Loucy (cell line): ENCODE measurements around the gene NLGN4Y.

Experiments used
- H2AFZ ChIP-seq: fragments of 200-600 bp; sonication (generic); 2 replicates; pipeline ENCODE4 v1.6.0; 2016; ENCODE audit warnings: antibody characterized with exemption, mild to moderate bottlenecking, low read length, moderate library complexity
- H3F3A ChIP-seq: fragments of 200-600 bp; 2 replicates; pipeline ENCODE4 v1.6.0; 2016; ENCODE audit warnings: antibody characterized with exemption, low read depth, mild to moderate bottlenecking
- H3K27me3 ChIP-seq: fragments of 200-600 bp; sonication (generic); 2 replicates; pipeline ENCODE4 v1.6.1; 2014; ENCODE audit warnings: low read length, mild to moderate bottlenecking; ENCODE audit not compliant: insufficient read depth, poor library complexity, severe bottlenecking
- H3K36me3 ChIP-seq: fragments of 200-600 bp; sonication (generic); 2 replicates; pipeline ENCODE4 v1.6.1; 2016; ENCODE audit warnings: low read length; ENCODE audit not compliant: insufficient read depth
- H3K4me1 ChIP-seq: fragments of 200-600 bp; sonication (generic); 2 replicates; pipeline ENCODE4 v1.5.1; 2014; ENCODE audit warnings: low read length, mild to moderate bottlenecking; ENCODE audit not compliant: insufficient read depth, poor library complexity, severe bottlenecking
- H3K4me2 ChIP-seq: fragments of 200-600 bp; sonication (generic); 2 replicates; pipeline ENCODE4 v1.6.0; 2014; ENCODE audit warnings: antibody characterized with exemption, low read length, low read depth, mild to moderate bottlenecking; ENCODE audit not compliant: poor library complexity, severe bottlenecking
- H3K4me3 ChIP-seq: fragments of 200-600 bp; sonication (generic); 2 replicates; pipeline ENCODE4 v1.5.1; 2014; ENCODE audit warnings: low read length, mild to moderate bottlenecking, mixed read lengths; ENCODE audit not compliant: poor library complexity, severe bottlenecking
- H3K79me2 ChIP-seq: fragments of 200-600 bp; sonication (generic); 2 replicates; pipeline ENCODE4 v1.6.1; 2014; ENCODE audit warnings: low read length; ENCODE audit not compliant: insufficient read depth
- H3K9ac ChIP-seq: fragments of 200-600 bp; sonication (generic); 2 replicates; pipeline ENCODE4 v1.6.0; 2014; ENCODE audit warnings: mild to moderate bottlenecking, low read depth, low read length, moderate library complexity; ENCODE audit not compliant: poor library complexity, severe bottlenecking
- H3K9me2 ChIP-seq: fragments of 200-600 bp; sonication (generic); replicated peaks from 2 replicates; pipeline ENCODE4 v1.6.1; 2016; ENCODE audit warnings: low read depth, low read length, mixed read lengths
- H3K9me3 ChIP-seq: fragments of 200-600 bp; sonication (generic); 2 replicates; pipeline ENCODE4 v1.6.1; 2014; ENCODE audit warnings: mild to moderate bottlenecking, antibody characterized with exemption, low read length, low read depth; ENCODE audit not compliant: insufficient read depth
- H4K20me1 ChIP-seq: fragments of 200-600 bp; sonication (generic); 2 replicates; pipeline ENCODE4 v1.6.0; 2014; ENCODE audit warnings: antibody characterized with exemption, low read length, mild to moderate bottlenecking; ENCODE audit not compliant: insufficient read depth, poor library complexity, severe bottlenecking
- EZH2phosphoT487 ChIP-seq: fragments of 200-600 bp; IDR thresholded peaks from 2 replicates; pipeline ENCODE4 v1.6.1; 2018; ENCODE audit warnings: antibody characterized with exemption, mild to moderate bottlenecking, moderate library complexity, borderline replicate concordance
- TF ChIP-seq, protein P1 (sequence below): fragments of 200-600 bp; sonication (generic); conservative IDR thresholded peaks from 2 replicates; pipeline ENCODE4 v1.5.1; 2014; ENCODE audit warnings: mild to moderate bottlenecking, antibody characterized with exemption, low read length

Gene NLGN4Y

DNA sequence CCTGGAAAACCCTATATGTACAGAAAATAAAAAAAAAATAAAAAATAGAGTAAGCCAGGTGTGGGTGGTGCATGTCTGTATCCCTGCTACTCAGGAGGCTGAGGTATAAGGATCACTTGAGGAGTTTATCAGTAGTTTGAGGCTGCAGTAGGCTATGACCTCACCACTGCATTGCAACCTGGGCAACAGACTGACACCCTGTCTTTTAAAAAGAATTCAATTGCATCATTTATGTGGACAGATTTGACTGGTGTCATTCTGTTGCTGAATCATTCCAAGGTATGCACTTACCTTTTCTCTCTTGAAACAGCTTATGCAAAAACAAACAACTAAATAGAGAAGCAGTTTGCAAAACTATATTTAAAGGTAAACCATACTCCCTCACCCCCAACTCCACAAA lies 12.4 kb downstream of the NLGN4Y start:
- Histone ChIP-seq H2AFZ (no peak overlapping the region), H3K79me2 (no peaks in the 10 kb centered on the region), H3K4me1 (no peaks in the 10 kb centered on the region), H3F3A (no peaks in the 10 kb centered on the region), H3K27me3 (no peaks in the 10 kb centered on the region), H3K9me2 (no peaks in the 10 kb centered on the region), H3K9ac (no peak overlapping the region), H4K20me1 (no peaks in the 10 kb centered on the region), H3K4me2 (no peak overlapping the region), H3K36me3 (no peaks in the 10 kb centered on the region), H3K4me3 (no peak overlapping the region), H3K9me3 (no peaks in the 10 kb centered on the region)
- no peak for TF ChIP-seq EZH2phosphoT487
- TF ChIP-seq, protein P1, sequence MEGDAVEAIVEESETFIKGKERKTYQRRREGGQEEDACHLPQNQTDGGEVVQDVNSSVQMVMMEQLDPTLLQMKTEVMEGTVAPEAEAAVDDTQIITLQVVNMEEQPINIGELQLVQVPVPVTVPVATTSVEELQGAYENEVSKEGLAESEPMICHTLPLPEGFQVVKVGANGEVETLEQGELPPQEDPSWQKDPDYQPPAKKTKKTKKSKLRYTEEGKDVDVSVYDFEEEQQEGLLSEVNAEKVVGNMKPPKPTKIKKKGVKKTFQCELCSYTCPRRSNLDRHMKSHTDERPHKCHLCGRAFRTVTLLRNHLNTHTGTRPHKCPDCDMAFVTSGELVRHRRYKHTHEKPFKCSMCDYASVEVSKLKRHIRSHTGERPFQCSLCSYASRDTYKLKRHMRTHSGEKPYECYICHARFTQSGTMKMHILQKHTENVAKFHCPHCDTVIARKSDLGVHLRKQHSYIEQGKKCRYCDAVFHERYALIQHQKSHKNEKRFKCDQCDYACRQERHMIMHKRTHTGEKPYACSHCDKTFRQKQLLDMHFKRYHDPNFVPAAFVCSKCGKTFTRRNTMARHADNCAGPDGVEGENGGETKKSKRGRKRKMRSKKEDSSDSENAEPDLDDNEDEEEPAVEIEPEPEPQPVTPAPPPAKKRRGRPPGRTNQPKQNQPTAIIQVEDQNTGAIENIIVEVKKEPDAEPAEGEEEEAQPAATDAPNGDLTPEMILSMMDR, result no peak

DNA sequence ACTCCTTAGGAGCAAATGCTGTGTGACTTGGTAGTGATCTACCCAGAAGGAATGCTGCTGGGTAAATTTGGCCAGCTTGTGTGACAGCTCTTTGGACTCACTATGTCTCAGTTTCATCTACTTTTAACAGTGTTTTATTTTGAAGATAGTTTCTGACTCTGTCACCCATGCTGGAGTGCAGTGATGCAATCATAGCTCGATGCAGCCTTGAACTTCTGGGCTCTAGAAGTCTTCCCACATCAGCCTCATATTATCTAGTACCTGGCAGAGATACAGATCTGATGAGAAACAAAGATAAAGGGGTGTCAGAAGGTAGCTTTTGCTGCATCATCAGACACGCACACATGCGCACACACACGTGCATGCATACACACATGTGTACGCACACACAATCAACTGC lies 19.2 kb downstream of the NLGN4Y start:
- no peaks in the 10 kb centered on the region for H4K20me1 ChIP-seq
- H3K79me2 ChIP-seq, result no peaks in the 10 kb centered on the region
- H3F3A ChIP-seq, result no peaks in the 10 kb centered on the region
- TF ChIP-seq, protein P1, result no peak
- TF ChIP-seq EZH2phosphoT487, result no peak
- no peak overlapping the region for H3K4me3 ChIP-seq
- no peaks in the 10 kb centered on the region for H3K4me1 ChIP-seq
- no peak overlapping the region for H2AFZ ChIP-seq
- H3K9me3 ChIP-seq, result no peaks in the 10 kb centered on the region
- no peak overlapping the region for H3K4me2 ChIP-seq
- H3K36me3 ChIP-seq, result no peaks in the 10 kb centered on the region
- no peak overlapping the region for H3K9ac ChIP-seq
- H3K9me2 ChIP-seq, result no peaks in the 10 kb centered on the region
- no peaks in the 10 kb centered on the region for H3K27me3 ChIP-seq

DNA sequence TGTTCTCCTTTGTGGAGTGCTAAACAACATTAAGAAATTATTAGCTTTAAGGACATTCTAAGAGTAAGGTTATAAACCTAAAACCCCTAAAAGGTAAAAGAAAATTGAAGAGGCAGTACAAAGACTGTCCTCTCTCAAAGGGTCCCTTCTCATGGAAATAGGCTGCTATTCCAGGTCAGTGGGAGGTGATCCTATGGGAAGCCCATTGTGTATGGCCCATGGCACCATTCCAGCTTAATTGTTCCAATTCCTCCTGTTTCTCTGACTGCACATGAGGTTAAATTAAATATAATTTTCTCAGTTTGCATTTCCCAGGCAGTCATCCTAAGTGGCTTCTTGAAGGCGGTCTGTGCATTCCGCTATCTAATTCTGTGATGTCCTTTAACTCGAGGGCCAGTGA lies 57.0 kb downstream of the NLGN4Y start:
- no peak overlapping the region for H3K4me2 ChIP-seq
- H3K9me2 ChIP-seq, result no peaks in the 10 kb centered on the region
- H4K20me1 ChIP-seq, result no peaks in the 10 kb centered on the region
- H3K4me1 ChIP-seq, result no peaks in the 10 kb centered on the region
- no peaks in the 10 kb centered on the region for H3K36me3 ChIP-seq
- H3K4me3 ChIP-seq, result no peak overlapping the region
- H3F3A ChIP-seq, result no peaks in the 10 kb centered on the region
- TF ChIP-seq, protein P1, result no peak
- TF ChIP-seq EZH2phosphoT487, result no peak
- H3K9ac ChIP-seq, result no peak overlapping the region
- no peak overlapping the region for H2AFZ ChIP-seq
- H3K9me3 ChIP-seq, result no peaks in the 10 kb centered on the region
- no peaks in the 10 kb centered on the region for H3K79me2 ChIP-seq
- H3K27me3 ChIP-seq, result no peaks in the 10 kb centered on the region
